Measurements from ENCODE around the gene CAMK2A. TPM values are rescaled to one million over a fixed set of nuclear protein-coding genes. Genes with fewer than 3 reads are reported as not detected.

Gene CAMK2A
- total and polyA plus RNA-seq, 11 donors = 3.2 to 26.0 (median 15.2) TPM

DNA sequence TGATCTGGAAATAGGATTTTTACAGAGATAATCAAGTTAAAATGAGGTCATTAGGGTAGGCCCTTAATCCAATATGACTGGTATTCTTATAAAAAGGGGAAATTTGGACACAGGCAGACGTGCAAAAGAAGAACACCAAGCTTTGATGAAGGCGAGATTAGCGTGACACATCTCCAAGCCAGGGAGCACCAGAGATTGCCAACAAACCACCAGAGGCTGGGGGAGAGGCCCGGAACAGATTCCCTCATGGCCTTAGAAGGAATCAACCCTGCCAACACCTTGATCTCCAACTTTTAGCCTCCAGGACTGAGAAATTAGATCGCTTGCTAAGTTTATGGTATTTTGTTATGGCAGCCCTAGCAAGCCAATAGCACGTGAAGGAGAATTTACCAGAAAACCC is 23.9 kb upstream of the CAMK2A start:
- DNase-seq = no peak
- WGBS, 4 donors = 84 to 94% (median 92%) methylated on average over 6 of the region's 6 CpGs
- Histone ChIP-seq H3K27me3 (no peaks in the 10 kb centered on the region), H3K4me3 (no peak overlapping the region), H3K4me1 (no peaks in the 10 kb centered on the region), H3K27ac (no peak overlapping the region), H3K9me3 (no peaks in the 10 kb centered on the region), H3K36me3 (no peaks in the 10 kb centered on the region)
- ATAC-seq = no peak
- TF ChIP-seq CTCF (IDR thresholded peaks at IDR 0.05) (no peak), POLR2A (IDR thresholded peaks at IDR 0.05) (no peak)
- intact Hi-C loops (cut with DNase I) = no loop called here

DNA sequence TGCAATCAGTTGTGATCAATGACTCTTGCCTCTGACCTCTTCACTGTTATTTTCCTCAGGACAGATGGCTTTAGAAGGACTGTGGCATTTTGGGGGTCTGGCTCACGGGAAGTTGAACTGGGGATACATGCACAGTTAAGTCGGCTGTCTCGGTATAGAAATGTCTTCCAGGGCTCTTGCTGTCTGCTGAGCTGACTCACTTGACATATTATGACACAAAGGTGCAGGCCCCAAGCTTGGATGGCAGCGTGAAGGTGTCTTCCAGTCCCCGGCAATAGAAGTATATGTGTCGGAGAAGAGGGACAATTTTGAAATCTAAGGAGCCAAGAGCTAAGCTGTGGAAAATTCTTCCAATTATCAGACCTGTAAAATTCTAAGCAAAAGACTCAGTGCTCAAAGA is 22.9 kb upstream of the CAMK2A start:
- intact Hi-C loops (cut with DNase I) = no loop called here
- no peaks in the 10 kb centered on the region for H3K4me1 ChIP-seq

DNA sequence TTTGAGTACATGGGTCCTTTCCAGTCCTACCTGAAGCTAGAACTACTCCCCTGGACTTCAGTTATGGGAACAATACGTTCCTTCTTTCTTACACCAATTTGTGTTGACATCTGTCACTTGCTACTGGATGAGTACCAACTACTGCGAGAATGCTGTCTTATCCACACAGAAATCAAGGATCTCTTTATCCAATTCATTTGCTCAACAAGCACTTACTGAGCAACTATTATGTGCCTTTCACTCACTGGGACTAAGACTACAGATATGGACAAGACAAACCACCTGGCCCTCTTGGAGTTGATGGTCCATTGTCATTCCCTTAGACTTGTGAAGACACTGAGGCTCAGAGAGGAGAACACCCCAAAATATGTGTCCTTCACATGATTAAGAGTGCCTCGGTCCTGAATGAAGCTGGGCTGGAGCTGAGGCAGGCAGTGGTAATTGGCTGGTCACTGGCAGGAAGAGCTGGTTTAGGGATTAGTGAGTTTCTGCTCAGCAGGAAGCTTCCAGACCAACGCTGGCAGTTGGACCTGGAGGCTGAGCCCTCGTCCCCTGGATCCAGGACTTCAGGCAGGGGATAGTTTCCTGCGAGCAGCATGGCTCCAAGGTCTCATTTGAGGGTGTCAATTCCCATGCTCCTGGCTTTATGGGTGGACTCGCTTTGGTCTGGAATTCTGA is 21.6 kb upstream of the CAMK2A start:
- Histone ChIP-seq H3K27me3 (no peaks in the 10 kb centered on the region), H3K36me3 (no peaks in the 10 kb centered on the region), H3K9me3 (no peaks in the 10 kb centered on the region), H3K27ac (no peak overlapping the region), H3K4me3 (no peak overlapping the region), H3K4me1 (no peaks in the 10 kb centered on the region)
- ATAC-seq (no peak), DNase-seq (no peak)
- TF ChIP-seq CTCF (IDR thresholded peaks at IDR 0.05) (no peak), POLR2A (IDR thresholded peaks at IDR 0.05) (no peak)
- 64 to 84% (median 75%) methylated on average over 6 to 7 of the region's 7 CpGs for WGBS, 4 donors
- intact Hi-C loops (cut with DNase I) = no loop called here

More for the DNA sequence above, 22.9 kb upstream of the CAMK2A start:
- WGBS, 4 donors = 92 to 97% (median 95%) methylated on average over 6 of the region's 6 CpGs
- TF ChIP-seq CTCF (IDR thresholded peaks at IDR 0.05) (no peak), POLR2A (IDR thresholded peaks at IDR 0.05) (no peak)
- ATAC-seq (no peak), DNase-seq (no peak)
- Histone ChIP-seq H3K36me3 (no peaks in the 10 kb centered on the region), H3K4me3 (no peak overlapping the region), H3K27me3 (no peaks in the 10 kb centered on the region), H3K9me3 (no peaks in the 10 kb centered on the region), H3K27ac (no peak overlapping the region)

GRCh38 chr5:150310246-150310645 is 20.7 kb upstream of the CAMK2A start:
- 87 to 91% (median 88%) methylated on average over 5 of the region's 5 CpGs for WGBS, 4 donors
- ATAC-seq = no peak
- H3K27me3 ChIP-seq = no peaks in the 10 kb centered on the region
- no peak for TF ChIP-seq POLR2A (IDR thresholded peaks at IDR 0.05)
- TF ChIP-seq CTCF (IDR thresholded peaks at IDR 0.05) = no peak
- H3K4me3 ChIP-seq = no peak overlapping the region
- no peaks in the 10 kb centered on the region for H3K4me1 ChIP-seq
- no peaks in the 10 kb centered on the region for H3K9me3 ChIP-seq
- intact Hi-C loops (cut with DNase I) = no loop called here
- H3K27ac ChIP-seq = no peak overlapping the region
- no peak for DNase-seq
- no peaks in the 10 kb centered on the region for H3K36me3 ChIP-seq
